ENCODE results near the gene B3GNT8.
A peak's percentile ranks its signal among the peaks of the same experiment; 100 is the strongest.
"Not testable (repeated sequence)": the region's sequence is repeated elsewhere in the genome, so short reads cannot be mapped to it uniquely, and the experiment has no call there.

The B3GNT8 gene

GRCh38 chr19:41426952-41427646 lies at the start of gene B3GNT8:
Gene B3GNT8 (minus strand): TSS chr19:41427374. CDS start chr19:41426778, 596 bp downstream.
- no peak for DNase-seq (ENCODE audit: low spot score)

GRCh38 chr19:41476583-41476982 lies 49.4 kb upstream of the B3GNT8 start:
- DNase-seq (ENCODE audit: low spot score): no peak

GRCh38 chr19:41463257-41464256 lies 36.4 kb upstream of the B3GNT8 start:
- not testable (repeated sequence) for DNase-seq (ENCODE audit: low spot score)

GRCh38 chr19:41462497-41462896 lies 35.3 kb upstream of the B3GNT8 start:
- DNase-seq (ENCODE audit: low spot score): no peak

GRCh38 chr19:41457241-41457640 lies 30.1 kb upstream of the B3GNT8 start:
- no peak for DNase-seq (ENCODE audit: low spot score)

GRCh38 chr19:41456342-41456918 lies 29.3 kb upstream of the B3GNT8 start:
- DNase-seq (ENCODE audit: low spot score): no peak

- no peak for DNase-seq (ENCODE audit: low spot score)
Measured at GRCh38 chr19:41455936-41456335, 28.8 kb upstream of the B3GNT8 start.

GRCh38 chr19:41452584-41453275 lies 25.6 kb upstream of the B3GNT8 start:
- DNase-seq (ENCODE audit: low spot score): no peak

- DNase-seq (ENCODE audit: low spot score): no peak
Measured at GRCh38 chr19:41449865-41450178, 22.6 kb upstream of the B3GNT8 start.

GRCh38 chr19:41449079-41449864 lies 22.1 kb upstream of the B3GNT8 start:
- peak; percentile 66 for DNase-seq (ENCODE audit: low spot score)

- DNase-seq (ENCODE audit: low spot score): no peak
Measured at GRCh38 chr19:41447732-41448332, 20.7 kb upstream of the B3GNT8 start.

- no peak for DNase-seq (ENCODE audit: low spot score)
Measured at GRCh38 chr19:41445575-41445974, 18.4 kb upstream of the B3GNT8 start.

GRCh38 chr19:41443813-41444455 lies 16.8 kb upstream of the B3GNT8 start:
- DNase-seq (ENCODE audit: low spot score): no peak

- DNase-seq (ENCODE audit: low spot score): no peak
Measured at GRCh38 chr19:41442473-41443355, 15.5 kb upstream of the B3GNT8 start, which contains the start of gene ERICH4. Gene ERICH4 (plus strand): TSS chr19:41443156. CDS start chr19:41443170, 14 bp downstream.

- no peak for DNase-seq (ENCODE audit: low spot score)
Measured at GRCh38 chr19:41441321-41441945, 14.3 kb upstream of the B3GNT8 start.

- peak; percentile 99 for DNase-seq (ENCODE audit: low spot score)
Measured at GRCh38 chr19:41439441-41440222, 12.5 kb upstream of the B3GNT8 start, which contains the start of gene DMAC2. Gene DMAC2 (minus strand): TSS chr19:41439912. CDS start chr19:41439899, 13 bp downstream.

GRCh38 chr19:41437944-41438574 lies 10.9 kb upstream of the B3GNT8 start:
- DNase-seq (ENCODE audit: low spot score): no peak

GRCh38 chr19:41436674-41436951 lies 9.4 kb upstream of the B3GNT8 start:
- no peak for DNase-seq (ENCODE audit: low spot score)
